Natural killer cell (primary cell): ENCODE data around the gene APOBEC2. TPM values are rescaled to one million over a fixed set of nuclear protein-coding genes. Genes with fewer than 3 reads are reported as not detected.

Source experiments
- ATAC-seq, 3 donors: fragments of 150-1000 bp in 2 of 3; fragments of 200-7000 bp in 1 of 3; cut with Tn5 transposase; 1 replicate in 1 of 3; 2 replicates in 2 of 3; pipeline ENCODE4 v1.10.0; 2021; ENCODE audit warnings: mild to moderate bottlenecking in 2 of 3, moderate library complexity in 2 of 3
- DNase-seq, 2 donors: peaks; one replicate each; pipeline versions ENCODE4 v3.0.0 to v3.0.0-alpha.2; 2013 to 2021; ENCODE audit warnings: mixed read lengths in 1 of 2
- H3K27ac ChIP-seq: one replicate; pipeline ENCODE4 v1.5.1; 2013; ENCODE audit warnings: mild to moderate bottlenecking, low read length
- H3K27me3 ChIP-seq: one replicate; pipeline ENCODE4 v1.6.1; 2013; ENCODE audit warnings: low read length; ENCODE audit not compliant: control insufficient read depth, insufficient read depth
- H3K36me3 ChIP-seq: one replicate; pipeline ENCODE4 v1.6.1; 2013; ENCODE audit warnings: low read length; ENCODE audit not compliant: control insufficient read depth, insufficient read depth
- H3K4me1 ChIP-seq: one replicate; pipeline ENCODE4 v1.6.1; 2013; ENCODE audit warnings: low read length; ENCODE audit not compliant: control insufficient read depth, insufficient read depth
- H3K4me3 ChIP-seq: one replicate; pipeline ENCODE4 v1.5.1; 2013; ENCODE audit warnings: low read length
- H3K9me3 ChIP-seq: one replicate; pipeline ENCODE4 v1.6.1; 2013; ENCODE audit warnings: low read length; ENCODE audit not compliant: control insufficient read depth, insufficient read depth
- H3K27ac Mint-ChIP-seq, 2 donors: one replicate each; pipeline ENCODE4 v1.8.0; 2022; ENCODE audit warnings: mild to moderate bottlenecking in 2 of 2, mixed read lengths in 2 of 2, moderate library complexity in 1 of 2
- H3K27me3 Mint-ChIP-seq, 2 donors: one replicate each; pipeline ENCODE4 v1.8.0; 2022; ENCODE audit warnings: low read depth in 2 of 2, mixed read lengths in 2 of 2
- H3K36me3 Mint-ChIP-seq: one replicate; pipeline ENCODE4 v1.8.0; 2022; ENCODE audit warnings: mixed read lengths
- H3K4me1 Mint-ChIP-seq, 2 donors: one replicate each; pipeline ENCODE4 v1.8.0; 2022; ENCODE audit warnings: mixed read lengths in 2 of 2
- H3K4me3 Mint-ChIP-seq: one replicate; pipeline ENCODE4 v1.8.0; 2022; ENCODE audit warnings: mild to moderate bottlenecking, moderate library complexity, mixed read lengths
- H3K9me3 Mint-ChIP-seq, 2 donors: one replicate each; pipeline ENCODE4 v1.8.0; 2022; ENCODE audit warnings: mixed read lengths in 2 of 2
- WGBS: methylation state at CpG from one replicate; pipeline ENCODE4 v1.1.7; 2013; ENCODE audit warnings: missing lambda C conversion rate; ENCODE audit not compliant: insufficient coverage; 5-methylcytosine and 5-hydroxymethylcytosine counted together
- intact Hi-C: fragments of 100-400 bp; cut with micrococcal nuclease; formaldehyde crosslinking; loops from one replicate; pipeline ENCODE4 v1.14.2; 2022
- total RNA-seq, 4 donors: library from RNA; stranded (reverse); fragments of 120-200 nt in 1 of 4; gene quantifications; one replicate each; pipeline versions ENCODE4 v1.2.3 to v1.2.4, GENCODE V29; 2013 to 2022
- TF ChIP-seq, protein P1 (sequence below): fragments of 200-600 bp; IDR thresholded peaks from one replicate; pipeline ENCODE4 v1.8.0; 2022; ENCODE audit warnings: antibody characterized with exemption

The APOBEC2 gene
- total RNA-seq, 3 donors from 2014 or later (not counting 1 experiment from before 2014, with no cell fraction given), result not detected

GRCh38 chr6:41111017-41111416 lies 58.0 kb downstream of the APOBEC2 start:
- Histone ChIP-seq H3K36me3 (no peaks in the 10 kb centered on the region), H3K4me1 (no peaks in the 10 kb centered on the region), H3K27me3 (no peaks in the 10 kb centered on the region), H3K9me3 (no peaks in the 10 kb centered on the region), H3K4me3 (no peak overlapping the region), H3K27ac (no peak overlapping the region)
- no peak for DNase-seq
- no peaks in the 10 kb centered on the region for H3K36me3 Mint-ChIP-seq
- H3K27ac Mint-ChIP-seq, result no peak overlapping the region
- no peaks in the 10 kb centered on the region for H3K9me3 Mint-ChIP-seq
- no peak for ATAC-seq
- intact Hi-C loops, result no loop called here
- H3K27me3 Mint-ChIP-seq, result no peaks in the 10 kb centered on the region
- no peak overlapping the region for H3K4me3 Mint-ChIP-seq
- TF ChIP-seq, protein P1, sequence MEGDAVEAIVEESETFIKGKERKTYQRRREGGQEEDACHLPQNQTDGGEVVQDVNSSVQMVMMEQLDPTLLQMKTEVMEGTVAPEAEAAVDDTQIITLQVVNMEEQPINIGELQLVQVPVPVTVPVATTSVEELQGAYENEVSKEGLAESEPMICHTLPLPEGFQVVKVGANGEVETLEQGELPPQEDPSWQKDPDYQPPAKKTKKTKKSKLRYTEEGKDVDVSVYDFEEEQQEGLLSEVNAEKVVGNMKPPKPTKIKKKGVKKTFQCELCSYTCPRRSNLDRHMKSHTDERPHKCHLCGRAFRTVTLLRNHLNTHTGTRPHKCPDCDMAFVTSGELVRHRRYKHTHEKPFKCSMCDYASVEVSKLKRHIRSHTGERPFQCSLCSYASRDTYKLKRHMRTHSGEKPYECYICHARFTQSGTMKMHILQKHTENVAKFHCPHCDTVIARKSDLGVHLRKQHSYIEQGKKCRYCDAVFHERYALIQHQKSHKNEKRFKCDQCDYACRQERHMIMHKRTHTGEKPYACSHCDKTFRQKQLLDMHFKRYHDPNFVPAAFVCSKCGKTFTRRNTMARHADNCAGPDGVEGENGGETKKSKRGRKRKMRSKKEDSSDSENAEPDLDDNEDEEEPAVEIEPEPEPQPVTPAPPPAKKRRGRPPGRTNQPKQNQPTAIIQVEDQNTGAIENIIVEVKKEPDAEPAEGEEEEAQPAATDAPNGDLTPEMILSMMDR, result no peak
- 98% methylated on average over 3 of the region's 3 CpGs for WGBS
- no peaks in the 10 kb centered on the region for H3K4me1 Mint-ChIP-seq

Other genes starting within 250 kb of the APOBEC2 start
- gene UNC5CL, start 14.0 kb upstream of the APOBEC2 start, total RNA-seq, result 1 to 10 TPM; 2.1 to 5.3 (median 4.4) TPM
- not detected for gene TSPO2, start 10.7 kb upstream of the APOBEC2 start, total RNA-seq
- gene OARD1, start 19.2 kb downstream of the APOBEC2 start, total RNA-seq, result 10 to 100 TPM; 30.8 to 36.7 (median 35.5) TPM
- 10 to 100 TPM; 27.5 to 33.1 (median 33.0) TPM for gene NFYA, start 19.8 kb downstream of the APOBEC2 start, total RNA-seq
- gene TREML1, start 101.1 kb downstream of the APOBEC2 start, total RNA-seq, result 1 to 10 TPM; 1.4 to 8.6 (median 3.4) TPM
- not detected for gene TREM2, start 109.9 kb downstream of the APOBEC2 start, total RNA-seq
- 1 to 10 TPM in 2 of 3 donors, under 1 TPM in 1; 0.75 to 3.0 (median 1.0) TPM for gene TREML2, start 147.9 kb downstream of the APOBEC2 start, total RNA-seq
- 1 to 10 TPM in 1 of 3 donors, under 1 TPM in 2; 0.21 to 2.1 (median 0.32) TPM for gene TREML4, start 175.1 kb downstream of the APOBEC2 start, total RNA-seq
- gene TREM1, start 233.5 kb downstream of the APOBEC2 start, total RNA-seq, result 10 to 100 TPM in 1 of 3 donors, 1 to 10 TPM in 2; 9.5 to 44.2 (median 9.8) TPM